Stimulated activated naive CD8-positive, alpha-beta T cell treated with anti-CD3 and anti-CD28 coated beads, Interleukin-15, Interleukin-2, amounts not matched to agents 100 ng/mL and 50 ng/mL, for 24 hours (primary cell): ENCODE measurements around the gene ALPK3.

ENCODE experiments used
- H3K27ac Mint-ChIP-seq: one replicate; pipeline ENCODE4 v1.8.0; 2021; ENCODE audit warnings: mild to moderate bottlenecking, mixed read lengths
- H3K27me3 Mint-ChIP-seq: one replicate; pipeline ENCODE4 v1.8.0; 2021; ENCODE audit warnings: mixed read lengths
- H3K36me3 Mint-ChIP-seq: one replicate; pipeline ENCODE4 v1.8.0; 2021; ENCODE audit warnings: low read depth, mixed read lengths
- H3K4me1 Mint-ChIP-seq: one replicate; pipeline ENCODE4 v1.8.0; 2021; ENCODE audit warnings: low read depth, mixed read lengths
- H3K4me3 Mint-ChIP-seq: one replicate; pipeline ENCODE4 v1.8.0; 2021; ENCODE audit warnings: mild to moderate bottlenecking, mixed read lengths
- H3K9me3 Mint-ChIP-seq: one replicate; pipeline ENCODE4 v1.8.0; 2021; ENCODE audit warnings: mixed read lengths

ALPK3 gene

DNA sequence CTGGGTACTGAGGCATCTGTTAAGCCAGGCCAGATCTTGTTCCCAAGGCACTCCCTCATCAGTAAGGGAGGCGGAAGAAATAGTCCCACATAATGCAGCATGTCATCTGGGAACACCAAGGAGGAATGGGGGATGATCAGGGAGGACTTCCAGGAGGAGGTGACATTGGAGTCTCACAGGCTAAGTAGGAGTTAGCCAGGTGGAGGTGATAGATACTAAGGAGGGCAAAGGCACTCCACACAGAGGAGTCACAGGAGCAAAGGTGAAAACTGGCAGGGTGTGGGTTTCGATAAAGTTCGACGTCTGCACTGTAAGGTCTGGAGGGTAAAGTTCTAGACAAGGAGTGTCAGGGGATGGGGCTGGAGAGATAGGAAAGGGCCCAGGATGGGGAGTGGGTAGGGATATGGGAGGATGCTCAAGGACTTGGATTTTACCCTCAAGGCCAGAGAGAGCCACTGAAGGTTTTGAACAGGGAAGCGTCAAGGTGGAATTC is 73.6 kb downstream of the ALPK3 start:
- Mint-ChIP-seq H3K4me3 (no peak overlapping the region), H3K4me1 (no peaks in the 10 kb centered on the region), H3K27ac (no peak overlapping the region), H3K27me3 (no peaks in the 10 kb centered on the region), H3K36me3 (no peaks in the 10 kb centered on the region), H3K9me3 (no peaks in the 10 kb centered on the region)

DNA sequence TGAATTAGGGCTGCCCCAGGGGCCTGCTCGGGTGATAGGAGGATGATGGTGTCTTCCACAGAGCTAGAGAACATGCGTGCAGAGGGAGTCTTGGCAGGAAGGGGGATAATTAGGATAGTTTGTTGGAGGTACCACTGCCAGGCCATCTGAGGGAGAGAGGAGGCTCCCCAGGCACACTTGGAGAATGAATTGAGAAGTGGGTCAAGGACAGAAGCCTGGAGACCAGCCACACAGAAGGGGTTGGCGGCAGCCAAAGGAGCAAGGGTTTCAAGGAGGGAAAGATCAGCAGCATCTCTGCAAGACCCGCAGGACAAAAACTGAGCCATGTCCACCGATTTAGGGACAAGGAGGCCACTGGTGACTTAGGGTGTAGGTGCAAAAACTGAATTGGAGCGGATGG is 74.2 kb downstream of the ALPK3 start:
- Mint-ChIP-seq H3K27me3 (no peaks in the 10 kb centered on the region), H3K4me3 (no peak overlapping the region), H3K27ac (no peak overlapping the region), H3K4me1 (no peaks in the 10 kb centered on the region), H3K9me3 (no peaks in the 10 kb centered on the region), H3K36me3 (no peaks in the 10 kb centered on the region)

DNA sequence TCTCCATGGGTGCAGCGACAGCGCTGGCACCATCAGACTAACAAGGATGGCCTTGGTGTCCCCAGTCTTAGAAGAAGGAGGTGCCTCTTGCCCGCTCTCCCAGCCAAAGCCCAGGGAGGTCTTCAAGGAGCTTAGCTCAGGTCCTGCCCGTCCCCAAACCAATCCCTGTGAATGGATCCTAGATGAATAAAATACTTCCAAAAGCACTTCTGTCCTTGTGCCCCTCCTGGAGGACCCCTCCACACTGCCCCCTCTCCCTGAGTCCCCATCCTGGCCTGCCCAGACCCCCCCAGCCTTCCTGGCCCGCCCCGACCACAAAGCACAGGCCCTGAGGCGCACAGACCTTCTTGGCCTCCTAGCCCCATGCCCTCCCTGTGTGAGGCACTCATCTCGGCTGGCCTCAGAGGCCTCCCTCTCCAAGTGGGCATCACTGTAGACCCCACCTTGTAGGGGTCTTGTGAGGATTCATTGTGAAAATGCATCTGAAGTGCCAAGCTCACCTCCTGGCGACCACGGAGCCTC is 75.7 kb downstream of the ALPK3 start:
- Mint-ChIP-seq H3K27ac (no peak overlapping the region), H3K4me1 (no peaks in the 10 kb centered on the region), H3K4me3 (no peak overlapping the region), H3K27me3 (no peaks in the 10 kb centered on the region), H3K9me3 (no peaks in the 10 kb centered on the region), H3K36me3 (no peaks in the 10 kb centered on the region)

DNA sequence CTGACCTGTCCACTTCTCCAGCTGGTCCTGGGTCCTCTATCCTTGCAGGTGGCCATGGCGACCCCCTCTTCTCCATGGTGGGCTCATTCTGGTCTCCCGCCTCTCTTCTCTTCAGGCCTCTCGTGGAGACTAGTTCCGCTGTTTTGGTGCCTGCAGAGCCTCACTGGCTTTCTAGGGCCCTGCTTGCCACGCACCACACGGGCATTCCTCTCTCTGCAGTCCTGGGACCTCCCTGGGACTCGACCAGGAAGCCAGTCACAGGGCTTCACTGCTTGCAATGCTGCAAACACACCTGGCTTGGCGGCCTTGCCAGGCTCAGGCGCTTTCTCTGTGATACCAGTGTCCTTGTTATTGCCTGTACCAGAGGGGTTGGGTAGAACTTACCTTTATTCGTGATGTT is 76.5 kb downstream of the ALPK3 start:
- Mint-ChIP-seq H3K27ac (no peak overlapping the region), H3K27me3 (peaks cover 2% of the 10 kb centered on the region), H3K36me3 (no peaks in the 10 kb centered on the region), H3K9me3 (peaks cover 1% of the 10 kb centered on the region), H3K4me1 (no peaks in the 10 kb centered on the region), H3K4me3 (no peak overlapping the region)

DNA sequence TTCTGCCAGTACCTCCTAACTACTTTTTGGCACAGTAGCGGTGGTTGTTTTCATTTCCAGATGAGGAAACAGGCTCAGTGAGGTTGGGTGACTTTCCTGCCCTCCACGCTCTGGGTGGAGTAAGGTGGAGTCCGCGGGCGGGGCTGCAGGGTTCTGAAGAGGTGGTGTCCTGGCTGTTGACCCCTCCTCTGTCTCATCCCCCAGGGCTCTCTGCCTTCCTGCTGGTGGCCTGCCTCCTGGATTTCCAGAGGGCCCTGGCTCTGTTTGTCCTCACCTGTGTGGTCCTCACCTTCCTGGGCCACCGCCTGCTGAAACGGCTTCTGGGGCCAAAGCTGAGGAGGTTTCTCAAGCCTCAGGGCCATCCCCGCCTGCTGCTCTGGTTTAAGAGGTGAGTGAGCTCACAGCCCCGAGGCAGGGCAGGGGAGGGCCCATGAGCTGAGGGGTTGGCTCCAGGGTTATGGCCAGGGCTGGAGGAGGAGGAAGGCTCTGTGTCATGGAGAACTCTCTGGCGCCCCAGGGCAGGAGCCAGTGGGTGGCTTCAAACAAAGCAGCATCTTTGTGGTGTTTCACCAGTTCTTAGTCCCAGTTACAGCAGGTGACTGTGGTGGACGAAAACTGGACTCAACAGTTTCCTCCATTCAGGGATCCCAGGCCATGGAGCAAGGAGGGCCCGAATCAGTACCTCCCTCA is 77.7 kb downstream of the ALPK3 start:
- Mint-ChIP-seq H3K27me3 (peaks cover 7% of the 10 kb centered on the region), H3K4me1 (no peaks in the 10 kb centered on the region), H3K4me3 (no peak overlapping the region), H3K9me3 (peaks cover 13% of the 10 kb centered on the region), H3K36me3 (no peaks in the 10 kb centered on the region), H3K27ac (no peak overlapping the region)

DNA sequence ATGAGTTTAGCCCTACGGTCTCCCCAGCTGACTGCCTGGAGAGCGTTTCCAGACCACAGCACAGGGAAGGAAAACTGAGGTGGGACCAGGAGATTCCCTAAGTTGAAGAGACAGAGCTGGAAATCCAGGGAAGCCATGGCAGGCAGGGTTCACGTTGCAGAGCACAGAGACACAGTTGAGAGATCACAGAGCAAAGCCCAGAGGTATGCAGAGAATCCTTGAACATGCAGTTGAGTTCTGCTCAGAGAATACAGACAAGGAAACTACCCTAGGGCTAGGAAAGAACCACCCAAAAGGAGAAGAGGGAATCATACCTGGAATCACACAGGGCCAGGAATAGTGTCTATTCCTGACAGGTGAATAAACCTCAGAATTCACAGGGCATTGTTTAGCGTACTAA is 81.6 kb downstream of the ALPK3 start:
- Mint-ChIP-seq H3K9me3 (peaks cover 13% of the 10 kb centered on the region), H3K36me3 (no peaks in the 10 kb centered on the region), H3K27me3 (peaks cover 7% of the 10 kb centered on the region), H3K4me1 (no peaks in the 10 kb centered on the region), H3K4me3 (no peak overlapping the region), H3K27ac (no peak overlapping the region)

DNA sequence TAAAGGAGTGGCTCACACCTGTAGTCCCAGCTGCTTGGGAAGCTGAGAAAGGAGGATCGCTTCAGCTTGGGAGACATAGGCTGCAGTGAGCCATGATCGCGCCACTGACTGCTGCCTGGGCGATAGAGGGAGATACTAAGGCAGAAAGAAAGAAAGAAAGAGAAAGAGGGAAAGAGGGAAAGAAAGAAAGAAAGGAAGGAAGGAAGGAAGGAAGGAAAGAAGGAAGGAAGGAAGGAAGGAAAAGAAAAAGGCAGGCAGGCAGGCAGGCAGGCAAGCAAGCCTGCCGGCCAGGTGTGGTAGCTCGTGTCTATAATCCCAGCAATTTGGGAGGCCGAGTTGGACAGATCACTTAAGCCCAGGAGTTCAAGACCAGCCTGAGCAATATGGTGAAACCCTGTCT is 82.6 kb downstream of the ALPK3 start:
- H3K36me3 Mint-ChIP-seq, result no peaks in the 10 kb centered on the region
- peaks cover 13% of the 10 kb centered on the region for H3K9me3 Mint-ChIP-seq
- H3K27me3 Mint-ChIP-seq, result peaks cover 7% of the 10 kb centered on the region
- H3K4me3 Mint-ChIP-seq, result no peak overlapping the region
- no peaks in the 10 kb centered on the region for H3K4me1 Mint-ChIP-seq
- peak overlapping the region; percentile 3 for H3K27ac Mint-ChIP-seq

DNA sequence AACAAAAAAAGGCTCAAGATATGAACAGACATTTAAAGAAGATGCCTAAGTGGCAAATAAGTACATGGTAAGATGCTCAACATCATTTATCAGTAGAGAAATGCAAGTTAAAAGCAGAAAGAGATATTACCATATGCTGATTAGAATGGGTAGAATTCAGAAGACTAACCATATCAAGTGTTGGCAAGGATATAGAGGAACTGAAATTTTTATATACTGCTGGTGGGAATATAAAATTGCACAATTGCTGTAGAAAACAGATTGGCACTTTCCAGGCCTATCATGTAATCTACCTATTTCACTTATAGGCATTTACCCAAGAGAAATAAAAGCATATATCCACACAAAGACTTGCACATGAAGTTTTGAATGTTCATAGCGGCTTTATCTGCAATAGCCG is 84.4 kb downstream of the ALPK3 start:
- Mint-ChIP-seq H3K27ac (no peak overlapping the region), H3K27me3 (peaks cover 7% of the 10 kb centered on the region), H3K4me3 (no peak overlapping the region), H3K36me3 (no peaks in the 10 kb centered on the region), H3K4me1 (no peaks in the 10 kb centered on the region), H3K9me3 (peaks cover 13% of the 10 kb centered on the region)

DNA sequence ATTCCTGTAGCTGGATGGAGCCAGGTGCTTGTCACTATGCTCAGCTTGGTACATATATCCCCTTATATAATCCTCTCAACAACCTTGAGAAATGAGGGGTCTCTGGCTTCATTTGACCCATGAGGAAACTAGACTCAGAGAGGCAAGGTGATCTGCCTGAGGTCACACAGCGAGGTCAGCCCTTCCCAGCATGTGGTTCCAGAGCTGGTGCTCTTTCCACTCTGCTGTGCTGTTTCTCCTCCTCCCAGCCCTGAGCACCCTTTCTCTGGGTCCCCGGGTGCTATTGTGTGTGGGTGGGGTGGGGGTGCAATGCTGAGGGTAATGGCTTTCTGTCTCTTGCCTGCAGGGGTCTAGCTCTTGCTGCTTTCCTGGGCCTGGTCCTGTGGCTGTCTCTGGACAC is 86.6 kb downstream of the ALPK3 start:
- no peak overlapping the region for H3K27ac Mint-ChIP-seq
- H3K9me3 Mint-ChIP-seq, result peaks cover 10% of the 10 kb centered on the region
- no peaks in the 10 kb centered on the region for H3K36me3 Mint-ChIP-seq
- peaks cover 4% of the 10 kb centered on the region for H3K27me3 Mint-ChIP-seq
- no peaks in the 10 kb centered on the region for H3K4me1 Mint-ChIP-seq
- H3K4me3 Mint-ChIP-seq, result no peak overlapping the region

DNA sequence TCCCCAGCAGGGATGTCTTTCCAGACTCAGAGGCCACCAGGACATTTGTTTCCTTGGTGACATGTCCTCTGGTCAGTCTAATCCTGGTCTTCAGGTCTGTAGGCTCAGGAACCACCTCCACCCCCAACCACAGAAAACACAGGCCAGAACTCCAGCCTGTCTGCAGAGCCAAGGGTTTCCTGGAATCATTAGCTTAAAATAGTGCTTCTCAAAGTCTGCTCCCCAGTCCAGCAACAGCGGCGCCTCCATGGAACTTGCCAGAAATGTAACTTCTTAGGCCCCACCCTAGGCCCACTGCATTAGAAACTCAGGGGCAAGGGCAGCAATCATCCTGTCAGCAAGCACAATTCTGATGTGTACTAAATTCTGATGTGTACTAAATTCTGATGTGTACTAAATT is 87.3 kb downstream of the ALPK3 start:
- Mint-ChIP-seq H3K36me3 (no peaks in the 10 kb centered on the region), H3K27me3 (no peaks in the 10 kb centered on the region), H3K9me3 (peaks cover 4% of the 10 kb centered on the region), H3K4me3 (no peak overlapping the region), H3K4me1 (no peaks in the 10 kb centered on the region), H3K27ac (no peak overlapping the region)

DNA sequence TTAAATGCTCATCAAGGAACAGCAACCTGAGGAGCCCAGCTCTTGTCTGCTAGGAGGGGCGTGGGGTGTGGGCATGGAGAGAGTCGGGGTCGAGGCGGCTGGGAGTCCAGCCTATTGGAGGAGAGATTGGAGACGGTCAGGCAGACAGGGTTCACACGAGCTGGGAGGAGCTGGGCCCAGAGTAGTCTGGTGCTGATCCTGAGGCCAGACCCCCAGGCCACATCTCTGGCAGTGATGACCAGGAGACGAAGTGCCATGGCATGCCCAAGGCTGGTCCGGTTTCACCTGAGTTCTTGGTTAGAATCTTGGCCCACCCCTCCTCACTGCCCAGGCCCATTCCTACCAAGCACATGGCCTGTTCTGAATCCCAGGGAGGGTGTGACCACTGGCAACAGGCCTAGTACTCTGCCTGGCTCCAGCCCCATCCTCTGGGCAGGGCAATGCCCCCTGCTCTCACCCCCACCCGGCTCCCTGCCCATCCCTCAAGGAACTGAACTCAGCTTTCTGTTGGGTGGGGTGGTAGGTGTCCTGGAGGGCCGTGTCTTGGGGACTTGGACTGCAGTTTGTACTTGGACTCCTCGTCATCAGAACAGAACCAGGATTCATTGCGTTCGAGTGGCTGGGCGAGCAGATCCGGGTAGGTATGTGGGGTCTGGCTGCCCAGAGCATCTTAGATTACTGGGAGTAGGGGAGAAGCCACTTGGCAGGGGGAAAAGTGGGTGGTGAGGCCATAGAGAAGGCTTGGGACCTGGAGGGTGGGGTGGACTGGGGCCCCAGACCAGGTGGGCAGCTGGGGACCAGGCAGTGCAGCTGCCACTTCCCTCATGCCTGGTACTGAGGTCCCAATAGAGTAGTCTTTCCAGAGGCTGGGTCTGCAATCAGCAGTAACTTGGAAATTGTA is 88.1 kb downstream of the ALPK3 start:
- Mint-ChIP-seq H3K27me3 (no peaks in the 10 kb centered on the region), H3K27ac (no peak overlapping the region), H3K9me3 (no peaks in the 10 kb centered on the region), H3K4me1 (no peaks in the 10 kb centered on the region), H3K4me3 (no peak overlapping the region), H3K36me3 (no peaks in the 10 kb centered on the region)

DNA sequence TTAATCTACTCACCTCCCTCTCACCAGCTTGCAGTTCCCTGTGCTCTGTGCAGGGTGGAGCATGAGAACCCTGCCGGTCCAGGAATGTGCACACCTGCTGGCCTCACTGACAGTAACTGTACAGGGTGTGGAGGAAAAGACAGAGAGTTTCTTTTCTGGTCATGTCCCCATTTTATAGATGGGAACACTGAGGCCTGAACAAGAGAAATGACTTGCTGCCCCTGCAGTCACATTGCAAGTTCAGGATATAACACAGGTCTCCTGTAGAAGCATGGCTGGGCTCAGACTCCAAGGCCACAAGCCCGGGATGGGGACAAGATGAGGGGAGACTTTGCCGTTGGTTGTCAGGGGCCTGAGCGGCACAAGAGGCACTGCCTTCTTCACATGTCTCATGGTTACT is 90.6 kb downstream of the ALPK3 start:
- Mint-ChIP-seq H3K4me3 (no peak overlapping the region), H3K36me3 (no peaks in the 10 kb centered on the region), H3K9me3 (no peaks in the 10 kb centered on the region), H3K4me1 (peaks cover 4% of the 10 kb centered on the region), H3K27me3 (no peaks in the 10 kb centered on the region), H3K27ac (no peak overlapping the region)

DNA sequence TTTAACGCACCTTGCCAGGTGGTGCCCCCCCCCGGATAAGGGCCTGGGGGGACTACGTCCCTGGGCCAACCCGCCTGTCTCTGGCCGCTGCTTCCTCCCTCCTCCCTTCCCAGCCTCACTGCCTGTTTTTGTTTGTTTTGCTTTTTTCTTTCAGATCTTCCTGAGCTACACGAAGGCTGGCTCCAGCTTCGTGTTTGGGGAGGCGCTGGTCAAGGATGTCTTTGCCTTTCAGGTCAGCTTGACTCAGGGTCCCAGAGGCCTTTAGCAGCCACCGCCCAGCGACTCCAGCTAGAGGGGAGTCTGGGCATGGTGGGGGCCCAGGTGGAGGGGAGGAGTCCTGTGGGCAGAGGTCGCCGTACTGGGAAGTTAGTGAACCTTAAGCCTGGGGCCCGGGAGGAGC is 91.4 kb downstream of the ALPK3 start:
- peaks cover 4% of the 10 kb centered on the region for H3K4me1 Mint-ChIP-seq

DNA sequence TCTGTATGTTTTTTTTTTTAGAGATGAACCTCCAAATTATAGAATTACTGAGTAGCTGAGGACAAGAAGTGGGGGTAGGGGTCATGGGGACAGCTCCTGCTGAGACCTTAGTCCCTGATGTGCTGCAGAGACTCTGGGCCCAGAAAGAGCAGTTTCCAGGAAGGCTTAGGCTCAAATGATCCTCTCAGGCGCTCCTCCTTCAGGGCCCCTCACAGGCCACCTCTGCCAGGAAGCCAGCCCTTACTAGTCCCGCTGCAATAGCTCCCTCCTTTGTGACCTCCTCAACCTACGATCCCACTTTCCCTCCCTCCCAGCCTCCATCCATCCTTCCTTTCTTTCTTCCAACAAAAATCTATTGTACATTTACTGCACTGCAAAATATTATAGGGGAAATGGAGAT is 91.9 kb downstream of the ALPK3 start:
- Mint-ChIP-seq H3K36me3 (no peaks in the 10 kb centered on the region), H3K4me1 (peaks cover 4% of the 10 kb centered on the region), H3K27ac (no peak overlapping the region), H3K27me3 (no peaks in the 10 kb centered on the region), H3K9me3 (no peaks in the 10 kb centered on the region), H3K4me3 (no peak overlapping the region)

More for the DNA sequence above, 91.4 kb downstream of the ALPK3 start:
- Mint-ChIP-seq H3K27ac (no peak overlapping the region), H3K9me3 (no peaks in the 10 kb centered on the region), H3K36me3 (no peaks in the 10 kb centered on the region), H3K27me3 (no peaks in the 10 kb centered on the region), H3K4me3 (no peak overlapping the region)

DNA sequence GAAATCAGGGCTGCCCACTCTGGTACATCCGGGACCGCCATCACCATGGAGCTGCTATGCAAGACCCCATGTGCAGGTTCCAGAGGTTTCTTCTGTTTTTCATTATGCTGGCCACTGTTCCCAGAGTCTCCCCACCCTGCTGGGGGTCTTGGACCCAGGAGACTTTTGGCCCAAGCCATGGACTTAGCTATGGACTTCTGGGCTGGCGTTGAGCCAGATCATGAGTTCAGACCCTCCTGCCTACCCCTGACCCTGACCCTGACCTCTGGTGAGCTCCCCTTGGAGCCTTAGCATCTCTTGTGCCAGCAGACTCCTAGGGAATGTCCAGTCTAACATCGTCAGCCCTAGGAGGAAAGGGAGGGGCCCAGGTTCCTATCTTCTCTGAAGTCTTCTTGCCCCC is 92.6 kb downstream of the ALPK3 start:
- Mint-ChIP-seq H3K36me3 (no peaks in the 10 kb centered on the region), H3K4me1 (peaks cover 6% of the 10 kb centered on the region), H3K9me3 (no peaks in the 10 kb centered on the region), H3K27me3 (no peaks in the 10 kb centered on the region), H3K27ac (no peak overlapping the region), H3K4me3 (no peak overlapping the region)
